ENCODE data around the gene F10. TPM values are rescaled to one million over a fixed set of nuclear protein-coding genes. Genes with fewer than 3 reads are reported as not detected.

Gene F10
- total and polyA plus RNA-seq, 2 donors (not counting 1 experiment from before 2014, with no cell fraction given), result not detected

GRCh38 chr13:113121928-113122471, 599 bp upstream of the F10 start:
- no peak overlapping the region for H3K4me3 Mint-ChIP-seq
- H3K4me1 ChIP-seq (ENCODE audit: control insufficient read depth in 2 of 2, insufficient read depth in 2 of 2, low read length in 2 of 2), result no peaks in the 10 kb centered on the region
- H2AFZ ChIP-seq (ENCODE audit: insufficient read depth, low read depth, low read length, poor library complexity, severe bottlenecking), result no peak overlapping the region
- H4K20me1 ChIP-seq (ENCODE audit: control insufficient read depth, insufficient read depth, low read length, poor library complexity, severe bottlenecking), result no peaks in the 10 kb centered on the region
- DNase-seq (no peak), ATAC-seq (ENCODE audit: low read depth) (no peak)
- no peaks in the 10 kb centered on the region for H3K27me3 ChIP-seq (replicated peaks in 1 of 4; ENCODE audit: control extremely low read depth in 1 of 4, control insufficient read depth in 3 of 4, insufficient read depth in 4 of 4, low read length in 3 of 4)
- no peak overlapping the region for H3K27ac ChIP-seq (ENCODE audit: low read length in 2 of 2)
- H3K27me3 Mint-ChIP-seq, result peaks cover 12% of the 10 kb centered on the region
- no peaks in the 10 kb centered on the region for H3K4me1 Mint-ChIP-seq
- H3K9ac ChIP-seq (ENCODE audit: low read length), result no peak overlapping the region
- no peaks in the 10 kb centered on the region for H3K36me3 ChIP-seq (replicated peaks in 1 of 2; ENCODE audit: control extremely low read depth in 1 of 2, control insufficient read depth in 1 of 2, extremely low read depth in 1 of 2, insufficient read depth in 2 of 2, low read length in 1 of 2)
- H3K79me2 ChIP-seq (ENCODE audit: control insufficient read depth, insufficient read depth, low read length), result no peaks in the 10 kb centered on the region
- no peak overlapping the region for H3K4me2 ChIP-seq (replicated peaks; ENCODE audit: low read depth, low read length, poor library complexity, severe bottlenecking)
- WGBS (ENCODE audit: insufficient coverage), result 89% methylated on average over 14 of the region's 16 CpGs
- TF ChIP-seq CTCF (IDR thresholded peaks at IDR 0.05) (no peak), EZH2 (IDR thresholded peaks at IDR 0.05; ENCODE audit: borderline replicate concordance, insufficient read depth, low read depth, low read length, poor library complexity, severe bottlenecking) (no peak)
- H3K9me3 Mint-ChIP-seq (ENCODE audit: insufficient read depth), result no peaks in the 10 kb centered on the region
- POLR2A ChIA-PET, result no interaction called here
- no peaks in the 10 kb centered on the region for H3K9me3 ChIP-seq (ENCODE audit: control extremely low read depth in 1 of 3, control insufficient read depth in 2 of 3, insufficient read depth in 1 of 3, low read length in 2 of 3)
- no peak overlapping the region for H3K27ac Mint-ChIP-seq
- CTCF ChIA-PET, result no interaction called here
- no peak overlapping the region for H3K4me3 ChIP-seq (ENCODE audit: control extremely low read depth in 1 of 5, extremely low read depth in 1 of 5, insufficient read depth in 1 of 5, low read depth in 2 of 5, low read length in 4 of 5)
- intact Hi-C loops (cut with micrococcal nuclease), result no loop called here

GRCh38 chr13:113123226-113124201, 915 bp downstream of the F10 start:
- H3K4me1 Mint-ChIP-seq, result no peaks in the 10 kb centered on the region
- 89% methylated on average over 26 of the region's 29 CpGs for WGBS (ENCODE audit: insufficient coverage)
- DNase-seq (no peak), ATAC-seq (ENCODE audit: low read depth) (no peak)
- H3K27me3 Mint-ChIP-seq, result peaks cover 25% of the 10 kb centered on the region
- no peak overlapping the region for H2AFZ ChIP-seq (ENCODE audit: insufficient read depth, low read depth, low read length, poor library complexity, severe bottlenecking)
- H3K4me3 Mint-ChIP-seq, result no peak overlapping the region
- H3K79me2 ChIP-seq (ENCODE audit: control insufficient read depth, insufficient read depth, low read length), result no peaks in the 10 kb centered on the region
- H3K4me2 ChIP-seq (replicated peaks; ENCODE audit: low read depth, low read length, poor library complexity, severe bottlenecking), result no peak overlapping the region
- no peaks in the 10 kb centered on the region for H3K4me1 ChIP-seq (ENCODE audit: control insufficient read depth in 2 of 2, insufficient read depth in 2 of 2, low read length in 2 of 2)
- TF ChIP-seq CTCF (IDR thresholded peaks at IDR 0.05) (no peak), EZH2 (IDR thresholded peaks at IDR 0.05; ENCODE audit: borderline replicate concordance, insufficient read depth, low read depth, low read length, poor library complexity, severe bottlenecking) (no peak)
- peaks cover 0 to 4% (median 3%) of the 10 kb centered on the region in 4 experiments for H3K27me3 ChIP-seq (replicated peaks in 1 of 4; ENCODE audit: control extremely low read depth in 1 of 4, control insufficient read depth in 3 of 4, insufficient read depth in 4 of 4, low read length in 3 of 4)
- H3K4me3 ChIP-seq (ENCODE audit: control extremely low read depth in 1 of 5, extremely low read depth in 1 of 5, insufficient read depth in 1 of 5, low read depth in 2 of 5, low read length in 4 of 5), result no peak overlapping the region
- intact Hi-C loops (cut with micrococcal nuclease), result no loop called here
- no peaks in the 10 kb centered on the region for H4K20me1 ChIP-seq (ENCODE audit: control insufficient read depth, insufficient read depth, low read length, poor library complexity, severe bottlenecking)
- H3K9me3 Mint-ChIP-seq (ENCODE audit: insufficient read depth), result no peaks in the 10 kb centered on the region
- no peaks in the 10 kb centered on the region for H3K36me3 ChIP-seq (replicated peaks in 1 of 2; ENCODE audit: control extremely low read depth in 1 of 2, control insufficient read depth in 1 of 2, extremely low read depth in 1 of 2, insufficient read depth in 2 of 2, low read length in 1 of 2)
- ChIA-PET POLR2A (no interaction called here), CTCF (no interaction called here)
- no peak overlapping the region for H3K27ac ChIP-seq (ENCODE audit: low read length in 2 of 2)
- no peaks in the 10 kb centered on the region for H3K9me3 ChIP-seq (ENCODE audit: control extremely low read depth in 1 of 3, control insufficient read depth in 2 of 3, insufficient read depth in 1 of 3, low read length in 2 of 3)
- no peak overlapping the region for H3K27ac Mint-ChIP-seq
- H3K9ac ChIP-seq (ENCODE audit: low read length), result no peak overlapping the region
